Stimulated activated naive CD8-positive, alpha-beta T cell treated with anti-CD3 and anti-CD28 coated beads, Interleukin-15, Interleukin-2, amounts not matched to agents 100 U/mL and 50 U/mL, for 24 hours (primary cell): ENCODE data around the gene PPM1N.

Experiments
- ATAC-seq: fragments of 150-1000 bp; cut with Tn5 transposase; one replicate; pipeline ENCODE4 v1.10.0; 2021
- DNase-seq: peaks from one replicate; pipeline ENCODE4 v3.0.0; 2021

Gene PPM1N

GRCh38 chr19:45492137-45492626 lies 6.1 kb upstream of the PPM1N start:
- ATAC-seq (no peak), DNase-seq (no peak)

- DNase-seq = peak; percentile 34
- no peak for ATAC-seq
Observed at GRCh38 chr19:45492627-45493470, 5.4 kb upstream of the PPM1N start.

- DNase-seq = no peak
Observed at GRCh38 chr19:45494261-45494916, 3.9 kb upstream of the PPM1N start.

DNA sequence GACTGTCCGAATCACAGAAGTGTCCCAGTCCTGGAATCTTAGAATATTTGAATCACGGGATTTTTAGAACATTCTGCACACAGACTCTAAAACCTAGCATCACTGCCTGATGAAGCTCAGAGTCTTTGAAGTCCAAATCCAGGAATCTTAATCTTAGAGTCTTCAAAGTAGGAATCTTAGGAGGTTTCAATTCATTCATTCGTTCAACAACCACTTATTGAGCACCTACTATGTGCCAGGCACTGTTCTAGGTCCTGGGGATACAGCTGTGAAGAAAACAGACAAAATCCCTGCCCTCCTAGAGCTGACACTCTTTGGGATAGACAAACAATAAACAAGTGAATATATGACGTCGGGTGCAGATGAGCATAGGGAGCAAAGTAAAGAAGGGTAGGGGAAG lies 3.1 kb upstream of the PPM1N start:
- no peak for ATAC-seq
- DNase-seq = no peak

More at GRCh38 chr19:45494261-45494916, 3.9 kb upstream of the PPM1N start:
- no peak for ATAC-seq

- ATAC-seq = peak; percentile 7
- peak; percentile 56 for DNase-seq
Observed at GRCh38 chr19:45496349-45496953, 1.8 kb upstream of the PPM1N start.

GRCh38 chr19:45497791-45498190 lies 452 bp upstream of the PPM1N start:
- DNase-seq (no peak), ATAC-seq (no peak)

GRCh38 chr19:45499196-45500180 lies 1.2 kb downstream of the PPM1N start:
- DNase-seq (peak; percentile 81), ATAC-seq (peak; percentile 47)

DNA sequence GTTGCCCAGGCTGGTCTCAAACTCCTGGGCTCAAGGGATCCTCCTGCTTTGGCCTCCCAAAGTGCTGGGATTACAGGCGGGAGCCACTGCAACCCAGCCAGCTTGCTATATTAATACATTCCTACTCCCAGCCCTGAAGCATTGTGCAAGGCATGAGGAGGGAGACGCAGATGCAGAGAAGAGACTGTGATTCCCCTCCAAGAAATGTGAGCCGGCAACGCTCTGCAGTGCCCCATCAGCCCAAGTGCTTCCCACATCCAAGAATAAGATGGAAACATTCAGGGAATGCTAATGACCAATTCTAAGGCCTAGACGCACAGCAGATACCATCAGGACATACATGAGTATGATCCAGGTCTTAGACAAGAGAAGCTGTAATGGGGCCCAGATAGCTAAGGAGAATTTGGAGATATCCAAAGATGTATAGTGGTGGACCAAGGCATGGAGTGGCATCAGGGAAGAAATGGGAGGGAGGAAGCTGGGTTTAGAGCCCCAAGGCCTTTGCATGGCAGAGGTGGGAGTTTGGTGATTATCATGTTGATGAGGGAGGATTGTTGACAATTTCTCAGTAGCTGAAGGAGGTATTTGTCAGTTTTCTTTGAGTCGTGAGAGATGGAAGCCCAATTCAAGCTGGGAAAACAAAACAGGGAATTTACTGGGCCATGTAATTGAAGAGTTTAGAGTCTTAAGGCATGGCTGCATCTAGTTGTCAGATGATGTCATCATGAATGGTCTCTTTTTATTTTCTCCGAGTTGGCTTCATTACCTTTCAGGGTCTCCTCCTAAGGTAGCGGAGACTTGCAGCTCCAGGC lies 2.9 kb downstream of the PPM1N start:
- no peak for DNase-seq
- no peak for ATAC-seq

DNA sequence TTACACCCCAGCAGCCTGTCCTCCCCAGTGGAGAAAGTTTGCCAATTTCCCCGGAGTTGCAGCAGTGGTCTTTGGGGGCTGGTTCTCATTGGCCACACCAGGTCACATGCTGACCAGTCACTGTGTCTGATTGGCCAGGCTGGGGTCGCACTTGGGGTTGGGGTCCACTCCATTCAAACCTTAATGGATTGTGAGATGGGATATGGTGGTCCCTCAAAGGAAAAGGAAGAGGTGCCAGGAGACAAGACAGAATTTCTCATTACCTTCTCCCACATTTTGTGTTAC lies 3.4 kb downstream of the PPM1N start:
- ATAC-seq = no peak
- no peak for DNase-seq

GRCh38 chr19:45502111-45502510 lies 3.9 kb downstream of the PPM1N start:
- ATAC-seq = no peak
- no peak for DNase-seq

- DNase-seq (no peak), ATAC-seq (no peak)
Observed at GRCh38 chr19:45503909-45504308, 5.7 kb downstream of the PPM1N start.

- DNase-seq = no peak
Observed at GRCh38 chr19:45505151-45505995, 7.1 kb downstream of the PPM1N start.

GRCh38 chr19:45505996-45506245 lies 7.7 kb downstream of the PPM1N start:
- ATAC-seq = no peak
- no peak for DNase-seq

More at GRCh38 chr19:45505151-45505995, 7.1 kb downstream of the PPM1N start:
- no peak for ATAC-seq

- peak; percentile 90 for ATAC-seq
Observed at GRCh38 chr19:45506246-45506988, 8.2 kb downstream of the PPM1N start.

GRCh38 chr19:45506989-45507871 lies 9.0 kb downstream of the PPM1N start, which contains the start of gene VASP:
VASP (plus strand) TSS chr19:45507479; CDS start chr19:45507772, 293 bp downstream.
- peak; percentile 56 for ATAC-seq

More at GRCh38 chr19:45506246-45506988, 8.2 kb downstream of the PPM1N start:
- peak; percentile 100 for DNase-seq

GRCh38 chr19:45507872-45508416 lies 9.7 kb downstream of the PPM1N start:
- DNase-seq (no peak), ATAC-seq (no peak)

More at GRCh38 chr19:45506989-45507871, 9.0 kb downstream of the PPM1N start, which contains the start of gene VASP:
- peak; percentile 91 for DNase-seq

GRCh38 chr19:45508417-45508860 lies 10.2 kb downstream of the PPM1N start:
- ATAC-seq (no peak), DNase-seq (peak; percentile 73)
